Activated CD4-positive, alpha-beta T cell treated with anti-CD3 and anti-CD28 coated beads for 1 hour (primary cell): ENCODE measurements around the gene GPR152.
"Not testable (repeated sequence)": the region's sequence is repeated elsewhere in the genome, so short reads cannot be mapped to it uniquely, and the experiment has no call there.

ENCODE experiments used
- DNase-seq: peaks from one replicate; pipeline ENCODE4 v3.0.0-alpha.2; 2020

GPR152 gene

GRCh38 chr11:67486481-67487195 is 34.1 kb upstream of the GPR152 start:
- DNase-seq: no peak

GRCh38 chr11:67485873-67486361 is 33.4 kb upstream of the GPR152 start:
- not testable (repeated sequence) for DNase-seq

- peak; percentile 39 for DNase-seq
These were observed 32.4 kb upstream of the GPR152 start for GRCh38 chr11:67484847-67485311.

- DNase-seq: no peak
These were observed 31.5 kb upstream of the GPR152 start for GRCh38 chr11:67483831-67484665.

- DNase-seq: peak; percentile 92
These were observed 30.6 kb upstream of the GPR152 start, which contains the start of gene AIP for GRCh38 chr11:67482827-67483798. Gene AIP (plus strand): TSS chr11:67483026. CDS start chr11:67483159, 133 bp downstream.

- DNase-seq: no peak
These were observed 29.8 kb upstream of the GPR152 start for GRCh38 chr11:67482275-67482826.

- DNase-seq: not testable (repeated sequence)
These were observed 25.0 kb upstream of the GPR152 start for GRCh38 chr11:67477344-67478050.

- not testable (repeated sequence) for DNase-seq
These were observed 24.2 kb upstream of the GPR152 start for GRCh38 chr11:67476692-67477091.

GRCh38 chr11:67472882-67473281 is 20.4 kb upstream of the GPR152 start:
- no peak for DNase-seq

- DNase-seq: no peak
These were observed 17.9 kb upstream of the GPR152 start for GRCh38 chr11:67470337-67471002.

- no peak for DNase-seq
These were observed 16.9 kb upstream of the GPR152 start for GRCh38 chr11:67469508-67469811.

GRCh38 chr11:67468759-67469507 is 16.4 kb upstream of the GPR152 start, which contains the start of gene TMEM134:
Gene TMEM134 (minus strand): TSS chr11:67469251. CDS start chr11:67469192, 59 bp downstream.
- peak; percentile 89 for DNase-seq

- DNase-seq: no peak
These were observed 15.9 kb upstream of the GPR152 start for GRCh38 chr11:67468456-67468758.

GRCh38 chr11:67468056-67468455 is 15.5 kb upstream of the GPR152 start:
- no peak for DNase-seq

GRCh38 chr11:67466962-67467771 is 14.6 kb upstream of the GPR152 start:
- no peak for DNase-seq

GRCh38 chr11:67466367-67466766 is 13.8 kb upstream of the GPR152 start:
- DNase-seq: no peak

GRCh38 chr11:67465530-67465929 is 13.0 kb upstream of the GPR152 start:
- not testable (repeated sequence) for DNase-seq

GRCh38 chr11:67465189-67465510 is 12.6 kb upstream of the GPR152 start:
- DNase-seq: no peak

- peak; percentile 88 for DNase-seq
These were observed 12.1 kb upstream of the GPR152 start for GRCh38 chr11:67464411-67465188.
